Suprapubic skin (tissue), 4 donors: Measurements from ENCODE around the gene RNF150. TPM values are rescaled to one million over a fixed set of nuclear protein-coding genes. Genes with fewer than 3 reads are reported as not detected.

Experiments used
- DNase-seq, 2 donors: peaks; one replicate each; pipeline ENCODE4 v3.0.0-alpha.2; 2019; ENCODE audit warnings: low spot score in 2 of 2
- H3K27ac ChIP-seq: fragments of 200-600 bp; sonication (generic); one replicate; pipeline ENCODE4 v1.5.1; 2019
- H3K27me3 ChIP-seq: fragments of 200-600 bp; sonication (generic); one replicate; pipeline ENCODE4 v1.5.1; 2019
- H3K36me3 ChIP-seq: fragments of 200-600 bp; sonication (generic); one replicate; pipeline ENCODE4 v1.5.1; 2019
- H3K4me1 ChIP-seq: fragments of 200-600 bp; sonication (generic); one replicate; pipeline ENCODE4 v1.5.1; 2019
- H3K4me3 ChIP-seq: fragments of 200-600 bp; sonication (generic); one replicate; pipeline ENCODE4 v1.5.1; 2019; ENCODE audit warnings: mild to moderate bottlenecking
- H3K9me3 ChIP-seq: fragments of 200-600 bp; sonication (generic); one replicate; pipeline ENCODE4 v1.5.1; 2019
- CTCF ChIP-seq, 2 donors: fragments of 200-600 bp in 1 of 2; fragments of 450-650 bp in 1 of 2; sonication (generic) in 1 of 2; IDR thresholded peaks; one replicate each; pipeline ENCODE4 v1.5.1; 2016 to 2019; ENCODE audit warnings: antibody characterized with exemption in 2 of 2, mild to moderate bottlenecking in 1 of 2, moderate library complexity in 1 of 2
- EP300 ChIP-seq: sonication (generic); formaldehyde crosslinking; IDR thresholded peaks from one replicate; pipeline ENCODE4 v1.6.1; 2017; ENCODE audit warnings: antibody characterized with exemption
- POLR2A ChIP-seq, 2 donors: fragments of 450-650 bp; IDR thresholded peaks; one replicate each; pipeline ENCODE4 v1.6.1; 2017; ENCODE audit warnings: antibody characterized with exemption in 2 of 2, mild to moderate bottlenecking in 2 of 2, moderate library complexity in 2 of 2
- POLR2AphosphoS5 ChIP-seq, 3 donors: sonication (generic); formaldehyde crosslinking; IDR thresholded peaks; one replicate each; pipeline ENCODE4 v1.6.1; 2017; ENCODE audit warnings: antibody characterized with exemption in 3 of 3
- WGBS: methylation state at CpG from one replicate; pipeline ENCODE4 v1.1.5; 2018; 5-methylcytosine and 5-hydroxymethylcytosine counted together
- total RNA-seq, 4 donors: library from RNA; depleted of rRNA; stranded (reverse); fragments of >200 nt; gene quantifications; one replicate each; pipeline ENCODE4 v1.1.0, GENCODE V29; 2016

Gene RNF150
- total RNA-seq, 4 donors from 2014 or later, result 0.83 to 4.0 (median 2.6) TPM

- no peak for DNase-seq
- Histone ChIP-seq H3K27me3 (no peaks in the 10 kb centered on the region), H3K4me3 (no peak overlapping the region), H3K9me3 (no peaks in the 10 kb centered on the region), H3K4me1 (no peaks in the 10 kb centered on the region), H3K36me3 (no peaks in the 10 kb centered on the region), H3K27ac (no peak overlapping the region)
- TF ChIP-seq EP300, result no peak
- no peak for TF ChIP-seq CTCF (IDR thresholded peaks at IDR 0.05)
- no peak for TF ChIP-seq POLR2A (IDR thresholded peaks at IDR 0.05)
- TF ChIP-seq POLR2AphosphoS5 (IDR thresholded peaks at IDR 0.05), result no peak
- 96% methylated on average over 3 of the region's 3 CpGs for WGBS
These were observed 256.5 kb downstream of the RNF150 start for GRCh38 chr4:140876615-140877364.

GRCh38 chr4:140875746-140876452, 257.4 kb downstream of the RNF150 start:
- no peaks in the 10 kb centered on the region for H3K36me3 ChIP-seq
- H3K27ac ChIP-seq, result no peak overlapping the region
- no peak for TF ChIP-seq POLR2AphosphoS5 (IDR thresholded peaks at IDR 0.05)
- TF ChIP-seq EP300, result no peak
- TF ChIP-seq POLR2A (IDR thresholded peaks at IDR 0.05), result no peak
- TF ChIP-seq CTCF (IDR thresholded peaks at IDR 0.05), result no peak
- H3K9me3 ChIP-seq, result no peaks in the 10 kb centered on the region
- 70% methylated on average over 1 of the region's 1 CpG for WGBS
- no peaks in the 10 kb centered on the region for H3K4me1 ChIP-seq
- no peak overlapping the region for H3K4me3 ChIP-seq
- no peak for DNase-seq
- no peaks in the 10 kb centered on the region for H3K27me3 ChIP-seq

- no peaks in the 10 kb centered on the region for H3K36me3 ChIP-seq
- WGBS, result 82% methylated on average over 1 of the region's 1 CpG
- DNase-seq, result no peak
These were observed 259.2 kb downstream of the RNF150 start for GRCh38 chr4:140874056-140874455.

GRCh38 chr4:140871368-140871767, 261.9 kb downstream of the RNF150 start:
- H3K27me3 ChIP-seq, result no peaks in the 10 kb centered on the region
- WGBS, result 31% methylated on average over 1 of the region's 1 CpG
- TF ChIP-seq POLR2AphosphoS5 (IDR thresholded peaks at IDR 0.05), result no peak
- TF ChIP-seq EP300, result no peak
- TF ChIP-seq POLR2A (IDR thresholded peaks at IDR 0.05), result no peak
- no peak for TF ChIP-seq CTCF (IDR thresholded peaks at IDR 0.05)
- H3K27ac ChIP-seq, result no peak overlapping the region
- DNase-seq, result no peak
- no peaks in the 10 kb centered on the region for H3K4me1 ChIP-seq
- H3K36me3 ChIP-seq, result no peaks in the 10 kb centered on the region
- no peaks in the 10 kb centered on the region for H3K9me3 ChIP-seq
- H3K4me3 ChIP-seq, result no peak overlapping the region

More at GRCh38 chr4:140874056-140874455, 259.2 kb downstream of the RNF150 start:
- Histone ChIP-seq H3K4me3 (no peak overlapping the region), H3K4me1 (no peaks in the 10 kb centered on the region), H3K9me3 (no peaks in the 10 kb centered on the region), H3K27me3 (no peaks in the 10 kb centered on the region), H3K27ac (no peak overlapping the region)
- no peak for TF ChIP-seq POLR2AphosphoS5 (IDR thresholded peaks at IDR 0.05)
- no peak for TF ChIP-seq POLR2A (IDR thresholded peaks at IDR 0.05)
- no peak for TF ChIP-seq CTCF (IDR thresholded peaks at IDR 0.05)
- TF ChIP-seq EP300, result no peak

- DNase-seq, result no peak
- TF ChIP-seq EP300 (no peak), POLR2A (IDR thresholded peaks at IDR 0.05) (no peak), POLR2AphosphoS5 (IDR thresholded peaks at IDR 0.05) (no peak), CTCF (IDR thresholded peaks at IDR 0.05) (no peak)
- Histone ChIP-seq H3K36me3 (no peaks in the 10 kb centered on the region), H3K27ac (no peak overlapping the region), H3K4me1 (no peaks in the 10 kb centered on the region), H3K27me3 (no peaks in the 10 kb centered on the region), H3K9me3 (no peaks in the 10 kb centered on the region), H3K4me3 (no peak overlapping the region)
- 76% methylated on average over 5 of the region's 5 CpGs for WGBS
These were observed 262.8 kb downstream of the RNF150 start for GRCh38 chr4:140870427-140870826.
